ENCODE results near the gene HOXD4.

HOXD4 gene

DNA sequence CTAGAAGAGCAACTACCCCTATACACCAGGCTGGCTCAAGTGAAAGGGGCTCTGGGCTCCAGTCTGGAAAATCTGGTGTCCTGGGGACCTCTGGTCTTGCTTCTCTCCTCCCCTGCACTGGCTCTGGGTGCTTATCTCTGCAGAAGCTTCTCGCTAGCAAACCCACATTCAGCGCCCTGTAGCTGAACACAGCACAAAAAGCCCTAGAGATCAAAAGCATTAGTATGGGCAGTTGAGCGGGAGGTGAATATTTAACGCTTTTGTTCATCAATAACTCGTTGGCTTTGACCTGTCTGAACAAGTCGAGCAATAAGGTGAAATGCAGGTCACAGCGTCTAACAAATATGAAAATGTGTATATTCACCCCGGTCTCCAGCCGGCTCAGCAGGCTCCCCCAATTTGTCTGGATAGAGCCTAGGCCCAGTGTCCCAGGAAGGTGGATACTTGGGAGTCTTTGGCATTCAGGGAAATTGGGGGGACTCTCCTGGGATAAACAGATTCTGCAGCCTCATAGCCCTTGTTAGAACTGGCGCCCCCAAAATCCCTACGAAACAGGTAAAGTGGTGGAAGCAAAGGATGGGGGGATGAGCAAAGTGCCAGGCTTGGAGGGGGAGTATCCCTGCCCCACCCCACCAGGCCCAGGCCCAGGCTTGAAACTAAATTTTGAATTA, 2.5 kb upstream of the HOXD4 start:
- Histone ChIP-seq H3K36me3 (ENCODE audit: insufficient read depth, low read length) (no peaks in the 10 kb centered on the region), H3K27me3 (ENCODE audit: control insufficient read depth, insufficient read depth, low read length) (peaks cover 5% of the 10 kb centered on the region), H3K4me1 (ENCODE audit: control insufficient read depth, insufficient read depth, low read length) (no peaks in the 10 kb centered on the region), H3K9ac (ENCODE audit: low read depth, low read length) (no peak overlapping the region), H3K9me3 (replicated peaks; ENCODE audit: low read length) (no peaks in the 10 kb centered on the region), H3K4me3 (ENCODE audit: low read length) (no peak overlapping the region), H3K4me2 (ENCODE audit: low read length) (no peak overlapping the region)

DNA sequence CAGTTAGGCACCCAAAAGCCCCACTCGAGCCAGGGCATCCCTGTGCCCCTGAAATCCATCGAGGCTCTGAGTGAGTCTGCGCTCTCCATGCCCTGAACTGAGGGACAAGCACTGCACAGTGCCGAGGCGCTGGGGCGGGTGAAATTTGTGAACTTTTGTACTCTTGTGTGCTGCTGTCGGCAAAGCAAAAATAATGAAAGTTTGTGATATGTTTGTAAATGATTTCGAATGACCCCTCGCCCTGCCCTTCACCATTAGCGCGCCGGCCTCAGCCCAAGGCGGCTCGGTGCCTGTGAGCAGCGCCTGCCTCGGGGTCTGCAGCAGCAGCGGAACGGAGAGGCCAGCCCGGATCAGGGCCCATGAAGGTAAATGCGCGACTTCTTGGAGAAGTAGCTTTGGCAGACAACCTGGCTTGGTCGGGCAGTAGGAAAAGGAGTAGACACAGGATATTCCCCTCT, 1.8 kb upstream of the HOXD4 start:
- Histone ChIP-seq H3K9me3 (replicated peaks; ENCODE audit: low read length) (no peaks in the 10 kb centered on the region), H3K4me3 (ENCODE audit: low read length) (no peak overlapping the region), H3K9ac (ENCODE audit: low read depth, low read length) (no peak overlapping the region), H3K4me2 (ENCODE audit: low read length) (no peak overlapping the region), H3K27me3 (ENCODE audit: control insufficient read depth, insufficient read depth, low read length) (peaks cover 6% of the 10 kb centered on the region), H3K4me1 (ENCODE audit: control insufficient read depth, insufficient read depth, low read length) (no peaks in the 10 kb centered on the region), H3K36me3 (ENCODE audit: insufficient read depth, low read length) (no peaks in the 10 kb centered on the region)

DNA sequence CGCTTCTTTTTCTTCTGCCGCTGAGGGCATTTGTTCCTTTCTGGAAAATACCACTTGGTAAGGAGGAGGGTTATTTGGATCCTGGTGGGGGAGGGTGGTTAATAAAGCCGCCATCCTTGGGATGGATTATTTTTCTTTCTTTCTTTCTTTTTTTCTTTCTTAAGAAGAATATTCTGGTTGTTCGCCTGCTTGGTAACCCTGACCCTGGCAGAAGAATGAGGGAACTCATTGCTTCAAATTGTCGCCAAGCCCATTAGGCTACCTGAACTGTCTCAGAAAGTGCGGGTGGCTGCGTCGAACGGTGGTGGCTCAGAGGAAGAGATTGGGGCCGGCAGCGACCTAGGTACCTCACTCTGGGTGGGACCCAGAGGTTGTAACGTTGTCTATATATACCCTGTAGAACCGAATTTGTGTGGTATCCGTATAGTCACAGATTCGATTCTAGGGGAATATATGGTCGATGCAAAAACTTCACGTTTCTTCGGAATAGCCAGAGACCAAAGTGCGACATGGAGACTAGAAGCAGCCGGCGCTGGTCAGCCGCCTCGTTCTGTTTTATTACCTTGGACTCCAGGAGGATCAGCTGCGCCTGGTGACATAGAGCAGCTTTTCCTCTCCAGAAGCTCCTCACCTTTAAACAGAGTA, 1.3 kb upstream of the HOXD4 start:
- no peaks in the 10 kb centered on the region for H3K9me3 ChIP-seq (replicated peaks; ENCODE audit: low read length)
- H3K4me1 ChIP-seq (ENCODE audit: control insufficient read depth, insufficient read depth, low read length): no peaks in the 10 kb centered on the region
- peaks cover 11% of the 10 kb centered on the region for H3K27me3 ChIP-seq (ENCODE audit: control insufficient read depth, insufficient read depth, low read length)
- no peak overlapping the region for H3K4me3 ChIP-seq (ENCODE audit: low read length)
- H3K36me3 ChIP-seq (ENCODE audit: insufficient read depth, low read length): no peaks in the 10 kb centered on the region
- H3K9ac ChIP-seq (ENCODE audit: low read depth, low read length): no peak overlapping the region
- H3K4me2 ChIP-seq (ENCODE audit: low read length): no peak overlapping the region

DNA sequence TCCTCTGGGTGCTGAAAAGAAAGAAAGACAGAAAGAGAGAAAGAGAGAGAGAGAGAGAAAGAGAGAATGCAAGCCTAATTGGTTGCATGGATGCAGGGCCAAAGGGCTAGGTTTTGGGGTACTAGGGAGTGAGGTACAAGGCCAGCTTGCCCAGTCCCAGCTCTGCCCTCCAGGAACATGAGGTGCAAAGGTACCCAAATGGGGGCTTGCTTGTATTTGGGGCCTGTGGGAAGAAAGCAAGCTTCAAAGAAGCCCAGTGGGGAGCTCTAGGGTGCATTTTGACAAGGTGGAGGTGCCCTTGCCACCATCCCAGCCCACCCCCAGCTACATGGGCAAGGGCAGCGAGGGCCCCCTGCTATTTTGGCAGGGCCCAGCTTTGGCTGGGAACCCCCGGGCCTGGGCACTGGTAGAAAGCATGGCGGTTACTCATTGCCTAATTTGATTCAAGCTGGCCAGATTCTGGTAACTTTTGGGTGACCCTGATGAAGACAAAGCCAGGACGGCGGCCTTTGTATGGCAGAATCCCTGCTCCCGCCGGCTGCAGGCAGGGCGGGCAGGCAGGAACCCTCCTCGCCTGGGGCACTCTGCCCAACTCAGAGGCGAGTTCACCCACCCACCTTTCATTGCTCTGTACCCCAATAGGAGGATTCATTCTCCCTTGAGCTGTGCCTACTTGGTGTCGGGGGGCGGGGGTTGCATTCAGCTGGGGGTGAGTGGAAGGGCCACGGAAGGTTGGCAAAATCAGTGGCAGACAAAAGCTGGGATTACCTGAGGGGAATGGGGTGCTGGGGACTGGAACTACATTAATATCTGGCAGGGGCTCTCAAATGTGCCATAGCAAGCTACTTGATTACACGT, 537 bp upstream of the HOXD4 start:
- no peaks in the 10 kb centered on the region for H3K36me3 ChIP-seq (ENCODE audit: insufficient read depth, low read length)
- no peak overlapping the region for H3K4me3 ChIP-seq (ENCODE audit: low read length)
- H3K9me3 ChIP-seq (replicated peaks; ENCODE audit: low read length): no peaks in the 10 kb centered on the region
- H3K4me2 ChIP-seq (ENCODE audit: low read length): no peak overlapping the region
- H3K9ac ChIP-seq (ENCODE audit: low read depth, low read length): no peak overlapping the region
- H3K4me1 ChIP-seq (ENCODE audit: control insufficient read depth, insufficient read depth, low read length): no peaks in the 10 kb centered on the region
- peaks cover 7% of the 10 kb centered on the region for H3K27me3 ChIP-seq (ENCODE audit: control insufficient read depth, insufficient read depth, low read length)

DNA sequence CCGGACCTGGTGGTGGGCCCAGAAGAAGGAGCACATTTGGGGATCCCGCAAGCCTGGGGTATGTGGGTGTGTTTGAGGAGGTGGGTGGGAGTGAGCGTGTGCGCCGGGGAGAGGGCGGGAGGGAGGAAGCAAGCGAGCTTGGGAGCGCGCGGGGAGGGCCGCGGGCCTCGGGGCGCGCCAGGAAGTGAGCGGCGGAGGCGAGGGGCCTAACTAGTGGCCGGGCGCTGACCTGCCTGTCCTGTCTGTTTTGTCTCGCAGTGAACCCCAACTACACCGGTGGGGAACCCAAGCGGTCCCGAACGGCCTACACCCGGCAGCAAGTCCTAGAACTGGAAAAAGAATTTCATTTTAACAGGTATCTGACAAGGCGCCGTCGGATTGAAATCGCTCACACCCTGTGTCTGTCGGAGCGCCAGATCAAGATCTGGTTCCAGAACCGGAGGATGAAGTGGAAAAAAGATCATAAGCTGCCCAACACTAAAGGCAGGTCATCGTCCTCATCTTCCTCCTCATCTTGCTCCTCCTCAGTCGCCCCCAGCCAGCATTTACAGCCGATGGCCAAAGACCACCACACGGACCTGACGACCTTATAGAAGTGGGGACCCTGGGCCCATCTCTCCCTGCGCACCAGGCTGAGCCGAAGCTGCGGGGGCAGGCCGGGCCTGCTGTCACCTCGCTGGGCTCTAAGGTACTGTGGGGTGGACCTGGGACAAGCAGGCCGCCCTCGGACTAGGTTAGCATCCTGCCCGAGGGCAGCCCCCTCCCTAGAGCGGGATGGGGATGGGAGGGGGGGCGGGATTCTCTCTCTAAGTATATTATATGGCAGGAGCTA, 1.2 kb downstream of the HOXD4 start:
- Histone ChIP-seq H3K36me3 (ENCODE audit: insufficient read depth, low read length) (no peaks in the 10 kb centered on the region), H3K4me2 (ENCODE audit: low read length) (no peak overlapping the region), H3K4me1 (ENCODE audit: control insufficient read depth, insufficient read depth, low read length) (no peaks in the 10 kb centered on the region), H3K9ac (ENCODE audit: low read depth, low read length) (no peak overlapping the region), H3K4me3 (ENCODE audit: low read length) (no peak overlapping the region), H3K9me3 (replicated peaks; ENCODE audit: low read length) (no peaks in the 10 kb centered on the region), H3K27me3 (ENCODE audit: control insufficient read depth, insufficient read depth, low read length) (peaks cover 14% of the 10 kb centered on the region)

DNA sequence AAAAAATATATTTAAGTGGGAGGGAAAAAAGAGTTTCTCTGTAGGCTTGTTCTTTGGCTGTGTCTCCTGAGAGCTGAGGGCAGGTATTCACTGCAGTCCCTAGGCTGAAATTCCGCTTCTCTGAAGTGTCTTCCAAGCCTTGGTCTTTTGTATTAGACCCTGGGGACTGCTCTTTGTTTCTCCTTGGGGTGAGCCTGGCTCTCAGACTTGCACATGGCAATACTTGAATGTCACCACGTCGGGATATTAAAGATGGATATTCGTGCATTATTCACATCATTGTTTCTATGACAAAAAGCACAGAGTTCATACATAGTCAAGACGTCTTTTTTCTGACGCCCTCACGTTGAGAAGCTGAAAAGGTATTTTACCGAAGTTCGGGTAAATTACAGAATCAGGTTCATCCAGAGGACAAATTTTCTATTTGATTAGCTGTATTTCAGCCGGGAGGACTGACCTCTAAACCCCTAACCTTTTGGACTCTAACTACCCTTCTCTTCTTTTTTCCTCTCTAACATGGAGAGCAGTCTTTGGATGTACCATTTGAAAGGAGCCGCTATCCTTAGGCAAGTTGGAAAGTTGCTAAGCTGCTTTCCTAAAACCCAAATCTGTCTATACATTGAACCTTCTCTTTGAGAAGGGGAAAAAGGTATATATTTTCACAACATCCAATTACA, 3.4 kb downstream of the HOXD4 start:
- Histone ChIP-seq H3K9ac (ENCODE audit: low read depth, low read length) (no peak overlapping the region), H3K9me3 (replicated peaks; ENCODE audit: low read length) (no peaks in the 10 kb centered on the region), H3K36me3 (ENCODE audit: insufficient read depth, low read length) (no peaks in the 10 kb centered on the region), H3K4me3 (ENCODE audit: low read length) (no peak overlapping the region), H3K4me2 (ENCODE audit: low read length) (no peak overlapping the region), H3K27me3 (ENCODE audit: control insufficient read depth, insufficient read depth, low read length) (peaks cover 26% of the 10 kb centered on the region), H3K4me1 (ENCODE audit: control insufficient read depth, insufficient read depth, low read length) (no peaks in the 10 kb centered on the region)

DNA sequence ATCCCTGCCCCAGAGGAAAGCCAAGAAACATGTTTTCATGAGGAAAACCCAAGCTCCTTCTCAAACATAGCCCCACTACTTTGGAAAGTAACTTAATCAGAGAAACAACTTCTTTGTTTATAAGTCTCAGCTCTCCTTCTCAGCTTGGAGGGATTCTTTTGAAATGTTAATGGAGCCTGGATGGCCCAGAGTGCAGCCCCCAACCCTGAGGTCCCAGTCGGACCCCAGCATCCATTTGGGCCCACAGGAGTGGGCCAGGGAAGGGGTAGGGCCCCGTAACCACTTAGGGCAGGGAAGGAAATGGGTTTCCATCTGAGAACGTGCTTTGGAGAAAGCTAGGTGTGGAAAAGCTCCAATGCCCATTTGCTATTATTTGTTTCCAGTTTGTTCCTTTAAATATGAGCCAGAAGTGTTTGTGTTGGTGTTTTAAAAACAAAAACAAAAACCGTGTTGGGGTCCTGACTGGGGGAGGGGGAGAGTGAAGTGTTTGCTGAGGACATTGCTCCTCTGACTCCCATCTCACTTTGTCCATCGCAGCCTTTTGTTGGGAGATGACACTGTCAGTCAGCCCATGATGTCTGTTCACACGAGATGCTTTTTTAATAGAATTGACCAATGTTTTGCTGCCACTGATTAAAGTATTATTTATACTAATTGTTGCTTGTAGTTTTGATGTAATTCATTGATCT, 4.2 kb downstream of the HOXD4 start:
- Histone ChIP-seq H3K9ac (ENCODE audit: low read depth, low read length) (no peak overlapping the region), H3K27me3 (ENCODE audit: control insufficient read depth, insufficient read depth, low read length) (peaks cover 34% of the 10 kb centered on the region), H3K9me3 (replicated peaks; ENCODE audit: low read length) (no peaks in the 10 kb centered on the region), H3K36me3 (ENCODE audit: insufficient read depth, low read length) (no peaks in the 10 kb centered on the region), H3K4me2 (ENCODE audit: low read length) (no peak overlapping the region), H3K4me1 (ENCODE audit: control insufficient read depth, insufficient read depth, low read length) (no peaks in the 10 kb centered on the region), H3K4me3 (ENCODE audit: low read length) (no peak overlapping the region)

DNA sequence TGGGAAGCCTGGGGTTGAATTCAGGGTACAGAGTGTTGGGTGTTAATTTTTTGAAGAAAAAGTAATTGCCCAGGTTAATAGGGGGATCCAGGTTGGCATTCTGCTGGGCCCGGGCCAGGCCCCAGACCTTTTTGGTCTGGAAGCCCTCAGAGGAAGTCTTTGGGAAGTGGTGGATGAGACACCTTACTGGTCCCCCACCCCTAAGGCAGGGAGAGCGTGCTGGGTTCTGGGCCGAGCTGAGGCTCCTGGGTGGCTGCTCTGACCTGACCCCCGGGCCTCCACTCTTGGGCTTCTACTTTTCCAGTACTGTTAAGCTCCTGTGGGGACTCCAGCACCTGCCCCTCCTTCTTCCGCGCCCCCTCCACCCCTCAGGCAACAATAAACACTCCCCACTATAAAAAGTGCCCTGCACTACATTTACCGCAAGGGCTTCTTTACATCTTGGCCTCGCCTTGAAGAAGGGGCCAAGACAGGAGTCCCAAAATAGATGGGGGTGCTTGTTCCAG, 5.0 kb downstream of the HOXD4 start:
- no peaks in the 10 kb centered on the region for H3K4me1 ChIP-seq (ENCODE audit: control insufficient read depth, insufficient read depth, low read length)
- H3K9me3 ChIP-seq (replicated peaks; ENCODE audit: low read length): no peaks in the 10 kb centered on the region
- H3K36me3 ChIP-seq (ENCODE audit: insufficient read depth, low read length): no peaks in the 10 kb centered on the region
- H3K9ac ChIP-seq (ENCODE audit: low read depth, low read length): no peak overlapping the region
- no peak overlapping the region for H3K4me3 ChIP-seq (ENCODE audit: low read length)
- H3K4me2 ChIP-seq (ENCODE audit: low read length): no peak overlapping the region
- H3K27me3 ChIP-seq (ENCODE audit: control insufficient read depth, insufficient read depth, low read length): peaks cover 42% of the 10 kb centered on the region

DNA sequence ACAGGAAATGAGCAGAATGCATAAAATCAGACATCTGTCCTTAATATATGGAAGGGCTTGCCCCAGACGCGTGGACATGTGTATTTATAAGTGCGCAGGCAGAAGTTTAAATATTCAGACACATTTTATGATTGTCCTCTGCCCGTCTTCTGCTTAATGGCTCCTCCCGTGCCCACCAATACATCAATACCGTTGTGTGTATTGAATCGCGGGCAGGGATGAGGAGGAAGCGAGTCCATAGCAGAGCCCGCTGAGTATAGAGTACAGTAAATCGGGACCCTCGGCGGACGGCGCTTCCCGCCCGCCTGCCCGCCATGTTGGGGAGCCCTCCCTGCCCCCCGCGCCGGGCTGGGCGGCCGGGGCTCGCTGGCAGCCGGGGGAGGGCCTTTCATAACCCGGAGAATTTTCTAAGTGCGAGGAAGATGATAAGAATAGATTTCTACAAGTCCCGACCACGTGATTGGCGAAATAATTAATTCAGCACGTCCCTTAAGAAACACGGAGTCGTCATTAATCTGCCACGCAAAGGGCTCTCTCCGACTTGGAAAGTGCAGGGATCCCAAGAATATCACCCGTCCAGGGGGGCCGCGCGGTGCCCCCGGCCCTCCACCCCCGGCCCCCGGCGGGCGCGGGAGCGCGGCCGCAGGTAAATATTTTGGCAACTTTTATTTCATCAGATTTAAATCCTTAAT, 5.6 kb downstream of the HOXD4 start, which contains the start of gene HOXD3:
Gene HOXD3, plus strand, starts transcription at position 501 of the 692 bp plus-strand sequence. CDS start 11,808 bp downstream, outside the sequence.
- Histone ChIP-seq H3K9me3 (replicated peaks; ENCODE audit: low read length) (no peaks in the 10 kb centered on the region), H3K9ac (ENCODE audit: low read depth, low read length) (no peak within 1 kb of the TSS), H3K4me3 (ENCODE audit: low read length) (no peak within 1 kb of the TSS), H3K27me3 (ENCODE audit: control insufficient read depth, insufficient read depth, low read length) (peaks cover 48% of the 10 kb centered on the region), H3K4me2 (ENCODE audit: low read length) (no peak within 1 kb of the TSS), H3K36me3 (ENCODE audit: insufficient read depth, low read length) (no peaks in the 10 kb centered on the region), H3K4me1 (ENCODE audit: control insufficient read depth, insufficient read depth, low read length) (peaks cover 3% of the 10 kb centered on the region)

Data from skeletal muscle satellite cell (primary cell).